ENCODE data around the gene HNRNPA1.

Gene HNRNPA1

GRCh38 chr12:54292083-54292930 is 11.8 kb downstream of the HNRNPA1 start:
- Histone ChIP-seq H3K27ac (ENCODE audit: low read length) (no peak overlapping the region), H3K4me2 (ENCODE audit: insufficient read depth, low read length) (no peak overlapping the region), H3K36me3 (ENCODE audit: insufficient read depth, low read length) (peaks cover 9% of the 10 kb centered on the region; the same call in 1 of the 2 replicates), H3K27me3 (ENCODE audit: insufficient read depth, low read length, poor library complexity) (no peaks in the 10 kb centered on the region), H3K4me3 (ENCODE audit: low read depth in 1 of 2, low read length in 2 of 2) (no peak overlapping the region), H4K20me1 (ENCODE audit: insufficient read depth, low read length) (peaks cover 6% of the 10 kb centered on the region; the same call in 1 of the 2 replicates), H3K79me2 (ENCODE audit: insufficient read depth, low read length) (no peaks in the 10 kb centered on the region), H2AFZ (ENCODE audit: low read depth, low read length) (no peak overlapping the region), H3K9ac (ENCODE audit: low read depth, low read length) (no peak overlapping the region), H3K4me1 (ENCODE audit: insufficient read depth, low read length) (no peaks in the 10 kb centered on the region), H3K9me3 (ENCODE audit: insufficient read depth, low read length, severe bottlenecking) (no peaks in the 10 kb centered on the region)
- TF ChIP-seq CTCF (IDR thresholded peaks at IDR 0.05; ENCODE audit: borderline replicate concordance, extremely low read depth, low read length, poor library complexity, severe bottlenecking) = no peak
- no peak for TF ChIP-seq EZH2 (IDR thresholded peaks at IDR 0.05; ENCODE audit: borderline replicate concordance, low read depth, low read length, severe bottlenecking)
- ATAC-seq (ENCODE audit: insufficient read depth, low read depth) (no peak), DNase-seq (no peak)

- Histone ChIP-seq H3K79me2 (ENCODE audit: insufficient read depth, low read length) (no peaks in the 10 kb centered on the region), H3K9ac (ENCODE audit: low read depth, low read length) (no peak overlapping the region), H3K27me3 (ENCODE audit: insufficient read depth, low read length, poor library complexity) (no peaks in the 10 kb centered on the region), H4K20me1 (ENCODE audit: insufficient read depth, low read length) (peaks cover under 1% of the 10 kb centered on the region; the same call in 1 of the 2 replicates), H3K4me2 (ENCODE audit: insufficient read depth, low read length) (no peak overlapping the region), H3K27ac (ENCODE audit: low read length) (no peak overlapping the region), H3K4me3 (ENCODE audit: low read depth in 1 of 2, low read length in 2 of 2) (no peak overlapping the region), H3K4me1 (ENCODE audit: insufficient read depth, low read length) (no peaks in the 10 kb centered on the region), H3K9me3 (ENCODE audit: insufficient read depth, low read length, severe bottlenecking) (no peaks in the 10 kb centered on the region), H2AFZ (ENCODE audit: low read depth, low read length) (no peak overlapping the region), H3K36me3 (ENCODE audit: insufficient read depth, low read length) (peaks cover 3% of the 10 kb centered on the region; the same call in 1 of the 2 replicates)
- no peak for ATAC-seq (ENCODE audit: insufficient read depth, low read depth)
- no peak for TF ChIP-seq CTCF (IDR thresholded peaks at IDR 0.05; ENCODE audit: borderline replicate concordance, extremely low read depth, low read length, poor library complexity, severe bottlenecking)
- no peak for TF ChIP-seq EZH2 (IDR thresholded peaks at IDR 0.05; ENCODE audit: borderline replicate concordance, low read depth, low read length, severe bottlenecking)
- no peak for DNase-seq
These were observed 12.4 kb downstream of the HNRNPA1 start for GRCh38 chr12:54292931-54293241.

GRCh38 chr12:54294152-54294952 is 13.8 kb downstream of the HNRNPA1 start:
- no peaks in the 10 kb centered on the region for H3K79me2 ChIP-seq (ENCODE audit: insufficient read depth, low read length)
- DNase-seq (peak; percentile 69), ATAC-seq (ENCODE audit: insufficient read depth, low read depth) (peak; percentile 73)
- no peak overlapping the region for H3K4me2 ChIP-seq (ENCODE audit: insufficient read depth, low read length)
- H3K27ac ChIP-seq (ENCODE audit: low read length) = no peak overlapping the region
- no peaks in the 10 kb centered on the region for H3K36me3 ChIP-seq (ENCODE audit: insufficient read depth, low read length)
- no peak overlapping the region for H3K9ac ChIP-seq (ENCODE audit: low read depth, low read length)
- H2AFZ ChIP-seq (ENCODE audit: low read depth, low read length) = 0 out of 2 replicates have a peak overlapping the region, but pooled peaks have one; percentile 15
- H3K9me3 ChIP-seq (ENCODE audit: insufficient read depth, low read length, severe bottlenecking) = no peaks in the 10 kb centered on the region
- H3K4me3 ChIP-seq (ENCODE audit: low read depth in 1 of 2, low read length in 2 of 2) = no peak overlapping the region
- peaks cover 6% of the 10 kb centered on the region for H3K27me3 ChIP-seq (ENCODE audit: insufficient read depth, low read length, poor library complexity)
- TF ChIP-seq CTCF (IDR thresholded peaks at IDR 0.05; ENCODE audit: borderline replicate concordance, extremely low read depth, low read length, poor library complexity, severe bottlenecking) = peak; percentile 93
- no peak for TF ChIP-seq EZH2 (IDR thresholded peaks at IDR 0.05; ENCODE audit: borderline replicate concordance, low read depth, low read length, severe bottlenecking)
- no peaks in the 10 kb centered on the region for H3K4me1 ChIP-seq (ENCODE audit: insufficient read depth, low read length)
- H4K20me1 ChIP-seq (ENCODE audit: insufficient read depth, low read length) = no peaks in the 10 kb centered on the region
